HG03045 (cell line): ENCODE data around the gene BCKDHB.
"Not testable (repeated sequence)": the region's sequence is repeated elsewhere in the genome, so short reads cannot be mapped to it uniquely, and the experiment has no call there.

ENCODE experiments used
- ATAC-seq: cut with Tn5 transposase; IDR thresholded peaks from one replicate; pipeline ENCODE4 v1.9.1; 2021; ENCODE audit warnings: mild to moderate bottlenecking, moderate library complexity; ENCODE audit not compliant: unreplicated experiment

The BCKDHB gene

GRCh38 chr6:80106418-80107235, at the start of gene BCKDHB:
Gene BCKDHB (plus strand): TSS chr6:80106671. CDS start chr6:80106694, 23 bp downstream.
- peak; percentile 100 for ATAC-seq

GRCh38 chr6:80060774-80061173, 45.7 kb upstream of the BCKDHB start:
- ATAC-seq, result no peak

- not testable (repeated sequence) for ATAC-seq
Measured at GRCh38 chr6:80068146-80068545, 38.3 kb upstream of the BCKDHB start.

GRCh38 chr6:80070431-80070830, 36.0 kb upstream of the BCKDHB start:
- ATAC-seq, result not testable (repeated sequence)

- ATAC-seq, result no peak
Measured at GRCh38 chr6:80077067-80077466, 29.4 kb upstream of the BCKDHB start.

- ATAC-seq, result no peak
Measured at GRCh38 chr6:80088637-80089036, 17.8 kb upstream of the BCKDHB start.

GRCh38 chr6:80091506-80091905, 15.0 kb upstream of the BCKDHB start:
- ATAC-seq, result no peak

GRCh38 chr6:80094017-80094416, 12.5 kb upstream of the BCKDHB start:
- no peak for ATAC-seq

- no peak for ATAC-seq
Measured at GRCh38 chr6:80095600-80095999, 10.9 kb upstream of the BCKDHB start.

GRCh38 chr6:80098392-80098791, 8.1 kb upstream of the BCKDHB start:
- ATAC-seq, result no peak

- no peak for ATAC-seq
Measured at GRCh38 chr6:80104520-80104919, 2.0 kb upstream of the BCKDHB start.

GRCh38 chr6:80105972-80106417, 476 bp upstream of the BCKDHB start:
- ATAC-seq, result peak; percentile 5

GRCh38 chr6:80122576-80122975, 16.1 kb downstream of the BCKDHB start:
- not testable (repeated sequence) for ATAC-seq

GRCh38 chr6:80126657-80127345, 20.3 kb downstream of the BCKDHB start:
- ATAC-seq, result no peak

- no peak for ATAC-seq
Measured at GRCh38 chr6:80129485-80129884, 23.0 kb downstream of the BCKDHB start.

GRCh38 chr6:80133020-80133419, 26.5 kb downstream of the BCKDHB start:
- ATAC-seq, result no peak

- ATAC-seq, result no peak
Measured at GRCh38 chr6:80134065-80134464, 27.6 kb downstream of the BCKDHB start.

- ATAC-seq, result no peak
Measured at GRCh38 chr6:80142586-80142985, 36.1 kb downstream of the BCKDHB start.

GRCh38 chr6:80143419-80143937, 37.0 kb downstream of the BCKDHB start:
- ATAC-seq, result no peak

GRCh38 chr6:80144753-80145315, 38.4 kb downstream of the BCKDHB start:
- ATAC-seq, result no peak

GRCh38 chr6:80145509-80145908, 39.0 kb downstream of the BCKDHB start:
- ATAC-seq, result no peak

GRCh38 chr6:80145921-80146320, 39.5 kb downstream of the BCKDHB start:
- ATAC-seq, result no peak
